K562 (cell line): ENCODE results near the gene ACP6. TPM values are rescaled to one million over a fixed set of nuclear protein-coding genes. Genes with fewer than 3 reads are reported as not detected.

ENCODE experiments used
- ATAC-seq: fragments of 200-7000 bp; cut with Tn5 transposase; 3 replicates; pipeline ENCODE4 v1.9.1; 2020; ENCODE audit warnings: moderate library complexity
- BruUV-seq: library from RNA; stranded (reverse); fragments of 400-500 nt; replicated peaks from 2 replicates; lab custom pipeline; 2021; lab: Mats Ljungman, UMichigan
- CTCF ChIA-PET: fragments of 300-600 bp; formaldehyde crosslinking; extraction: SDS; loops from one replicate; lab custom pipeline; 2021; ENCODE audit warnings: low intra/inter-chr PET ratio; lab: Yijun Ruan, JAX
- POLR2A ChIA-PET: fragments of 300-600, 350-650 bp; sonication (Branson Sonifier 250); formaldehyde crosslinking; extraction: SDS; loops from one replicate; lab custom pipeline; 2021; ENCODE audit warnings: antibody characterized with exemption, inconsistent platforms; lab: Yijun Ruan, JAX
- DNase-seq, 4 experiments: peaks; one replicate each; pipeline versions ENCODE4 v3.0.0 to v3.0.0-alpha.2; 2011 to 2018; ENCODE audit warnings: low spot score in 3 of 4, mixed read lengths in 3 of 4; ENCODE audit errors: extremely low read depth in 1 of 4
- FAIRE-seq: peaks from 2 replicates; lab custom pipeline; 2011; peaks lifted over from hg19 to GRCh38; lab: Jason Lieb, UNC
- H2AFZ ChIP-seq: 2 replicates; pipeline ENCODE4 v1.6.0; 2011; ENCODE audit warnings: low read depth, low read length, control low read depth, inconsistent platforms
- H3K27ac ChIP-seq: fragments of 200-600 bp; 3 replicates; pipeline ENCODE4 v1.8.0; 2011; ENCODE audit warnings: low read depth, mild to moderate bottlenecking, control low read depth, inconsistent platforms, low read length, moderate library complexity, mixed read lengths; ENCODE audit errors: extremely low read depth
- H3K27me3 ChIP-seq, 2 experiments: fragments of 300-600 bp in 1 of 2; 2 replicates in 1 of 2; 3 replicates in 1 of 2; pipeline versions ENCODE4 v1.6.0 to v1.8.0; 2011; ENCODE audit warnings: inconsistent platforms in 2 of 2, low read length in 2 of 2, mild to moderate bottlenecking in 1 of 2, mixed read lengths in 1 of 2, moderate library complexity in 1 of 2; ENCODE audit not compliant: control insufficient read depth in 2 of 2, insufficient read depth in 2 of 2
- H3K36me3 ChIP-seq: fragments of 300-600 bp; 3 replicates; pipeline ENCODE4 v1.8.0; 2011; ENCODE audit warnings: mild to moderate bottlenecking, low read length, inconsistent platforms; ENCODE audit not compliant: control insufficient read depth, insufficient read depth
- H3K4me1 ChIP-seq, 2 experiments: fragments of 200-600 bp in 1 of 2; replicated peaks in 1 of 2; 2 replicates in 1 of 2; 3 replicates in 1 of 2; pipeline versions ENCODE4 v1.5.1 to v1.8.0; 2011; ENCODE audit warnings: inconsistent platforms in 2 of 2, low read length in 2 of 2, mild to moderate bottlenecking in 1 of 2, mixed read lengths in 1 of 2, moderate library complexity in 1 of 2; ENCODE audit not compliant: control insufficient read depth in 2 of 2, insufficient read depth in 2 of 2
- H3K4me2 ChIP-seq: 2 replicates; pipeline ENCODE4 v1.6.1; 2011; ENCODE audit warnings: low read length, control low read depth, inconsistent platforms, mixed read lengths; ENCODE audit not compliant: insufficient read depth
- H3K4me3 ChIP-seq: fragments of 200-600 bp; sonication (generic), shearing (Covaris generic); 2 replicates; pipeline ENCODE4 v1.5.1; 2016; ENCODE audit warnings: control low read depth, inconsistent platforms
- H3K79me2 ChIP-seq: fragments of 200-600 bp; 3 replicates; pipeline ENCODE4 v1.8.0; 2011; ENCODE audit warnings: low read length, inconsistent platforms; ENCODE audit not compliant: control insufficient read depth, insufficient read depth
- H3K9ac ChIP-seq, 2 experiments: 2 replicates each; pipeline versions ENCODE4 v1.6.0 to v1.6.1; 2011; ENCODE audit warnings: low read depth in 2 of 2, low read length in 2 of 2, control low read depth in 1 of 2, inconsistent platforms in 1 of 2, mild to moderate bottlenecking in 1 of 2, mixed read lengths in 1 of 2; ENCODE audit not compliant: insufficient read depth in 1 of 2
- H3K9me1 ChIP-seq: one replicate; pipeline ENCODE4 v1.6.0; 2011; ENCODE audit warnings: inconsistent platforms, mild to moderate bottlenecking, low read length, moderate library complexity; ENCODE audit not compliant: control insufficient read depth, insufficient read depth
- H3K9me3 ChIP-seq: replicated peaks from 2 replicates; pipeline ENCODE4 v1.5.1; 2011; ENCODE audit warnings: low read depth, low read length, inconsistent platforms; ENCODE audit not compliant: control insufficient read depth, insufficient read depth
- H4K20me1 ChIP-seq: replicated peaks from 2 replicates; pipeline ENCODE4 v1.6.1; 2011; ENCODE audit warnings: low read length, inconsistent platforms, mixed read lengths; ENCODE audit not compliant: control insufficient read depth, insufficient read depth
- CBX1 ChIP-seq: sonication (generic); IDR thresholded peaks from 2 replicates; pipeline ENCODE4 v1.6.1; 2016; ENCODE audit warnings: antibody characterized with exemption, low read depth, mild to moderate bottlenecking
- HMG20A ChIP-seq: fragments of 450-650 bp; formaldehyde crosslinking; conservative IDR thresholded peaks from 2 replicates; pipeline ENCODE4 v1.4.0; 2020; ENCODE audit warnings: mild to moderate bottlenecking, mixed read lengths
- MED1 ChIP-seq: sonication (generic); formaldehyde crosslinking; IDR thresholded peaks from 2 replicates; pipeline ENCODE4 v1.8.1; 2023; ENCODE audit warnings: missing genetic modification reagents, borderline replicate concordance
- NFRKB ChIP-seq: fragments of 450-650 bp; IDR thresholded peaks from 2 replicates; pipeline ENCODE4 v1.6.1; 2016; ENCODE audit warnings: low read depth
- PURB ChIP-seq: sonication (generic); formaldehyde crosslinking; IDR thresholded peaks from 2 replicates; pipeline ENCODE4 v1.9.0; 2021; ENCODE audit warnings: low read depth, mild to moderate bottlenecking, missing genetic modification reagents
- RB1 ChIP-seq: fragments of 450-650 bp; IDR thresholded peaks from 2 replicates; pipeline ENCODE4 v1.6.1; 2017; ENCODE audit warnings: low read depth, mild to moderate bottlenecking
- ZNF134 ChIP-seq: fragments of 250-450 bp; sonication (Bioruptor Pico); conservative IDR thresholded peaks from 2 replicates; pipeline ENCODE4 v1.4.0; 2020
- WGBS: fragments of 100-300 bp; shearing (Covaris generic); methylation state at CpG from one replicate; pipeline ENCODE4 v1.1.6; 2016; ENCODE audit warnings: low coverage, mixed read lengths; ENCODE audit not compliant: insufficient coverage; ENCODE audit errors: missing lambda C conversion rate; 5-methylcytosine and 5-hydroxymethylcytosine counted together
- in situ Hi-C: fragments of 300-500 bp; cut with MboI; formaldehyde crosslinking; loops from 4 replicates; pipeline ENCODE4 v1.15.0; 2018; ENCODE audit warnings: inconsistent platforms, mixed read lengths
- intact Hi-C: fragments of 100-400 bp; cut with micrococcal nuclease; formaldehyde crosslinking; loops from 2 replicates; pipeline ENCODE4 v1.14.2; 2022
- polyA plus RNA-seq, 8 experiments: library from polyadenylated mRNA; depleted of rRNA in 4 of 8; stranded (reverse) in 5 of 8; unstranded in 3 of 8; fragments of >200 nt; fragmentation: Nextera tagmentation in 2 of 8; fragmentation: Illumina TruSeq in 1 of 8; extraction: Ambion mirVana in 2 of 8; extraction: Trizol in 1 of 8; gene quantifications; 2 replicates each; pipeline versions ENCODE4 v1.2.1 to v1.2.3, GENCODE V29; 2011 to 2014; ENCODE audit warnings: inconsistent platforms in 1 of 8, missing spikeins in 1 of 8
- total RNA-seq, 7 experiments: library from RNA; depleted of rRNA in 6 of 7; stranded (reverse); fragments of >200 nt in 6 of 7; fragmentation: Illumina TruSeq in 2 of 7; extraction: Trizol in 2 of 7; gene quantifications; 2 replicates each; pipeline versions ENCODE4 v1.2.1 to v1.2.3, GENCODE V29; 2011 to 2021; ENCODE audit warnings: low replicate concordance in 1 of 7
- TF ChIP-seq, protein P1 (sequence below): fragments of 450-650 bp; IDR thresholded peaks from 2 replicates; pipeline ENCODE4 v1.6.1; 2014; ENCODE audit warnings: low read depth, mild to moderate bottlenecking, moderate library complexity, borderline replicate concordance
- TF ChIP-seq, protein P2 (sequence below), 2 experiments: fragments of 450-650 bp; formaldehyde crosslinking in 1 of 2; IDR thresholded peaks; 2 replicates each; pipeline versions ENCODE4 v1.4.0 to v1.6.1; 2014 to 2020; ENCODE audit warnings: mild to moderate bottlenecking in 2 of 2, borderline replicate concordance in 1 of 2, low read depth in 1 of 2

The ACP6 gene
- total and polyA plus RNA-seq, 9 of the 15 experiments (the other 6 are each of a cell fraction or from before 2014, with no cell fraction given), result 0.05 to 1.4 (median 0.49) TPM

- ChIA-PET POLR2A (no interaction called here), CTCF (no interaction called here)
- 0% methylated on average over 1 of the region's 2 CpGs for WGBS
- H3K9me3 ChIP-seq, result no peaks in the 10 kb centered on the region; the same call in 1 of the 2 replicates
- ATAC-seq (no peak), DNase-seq (no peak), FAIRE-seq (no peak)
- in situ Hi-C loops, result no loop called here
- no peaks in the 10 kb centered on the region for H3K79me2 ChIP-seq
- H3K4me1 ChIP-seq, result peaks cover 7 to 14% of the 10 kb centered on the region in 2 experiments
- H3K36me3 ChIP-seq, result no peaks in the 10 kb centered on the region
- no peaks in the 10 kb centered on the region for H3K9me1 ChIP-seq
- H3K4me3 ChIP-seq, result no peak overlapping the region
- no peak overlapping the region for H3K4me2 ChIP-seq
- H2AFZ ChIP-seq, result no peak overlapping the region
- BruUV-seq, result no TSS peak
- no peaks in the 10 kb centered on the region for H4K20me1 ChIP-seq
- H3K9ac ChIP-seq, result no peak overlapping the region
- intact Hi-C loops, result no loop called here
- no peak overlapping the region for H3K27ac ChIP-seq
- H3K27me3 ChIP-seq, result peaks cover 4 to 7% of the 10 kb centered on the region in 2 experiments; a peak in 1 of 5 replicates
- no peak for TF ChIP-seq ZNF134 (CRISPR knock-in tag)
- TF ChIP-seq HMG20A (CRISPR knock-in tag), result no peak
- no peak for TF ChIP-seq MED1 (CRISPR knock-in tag)
- no peak for TF ChIP-seq CBX1
- TF ChIP-seq, protein P1, sequence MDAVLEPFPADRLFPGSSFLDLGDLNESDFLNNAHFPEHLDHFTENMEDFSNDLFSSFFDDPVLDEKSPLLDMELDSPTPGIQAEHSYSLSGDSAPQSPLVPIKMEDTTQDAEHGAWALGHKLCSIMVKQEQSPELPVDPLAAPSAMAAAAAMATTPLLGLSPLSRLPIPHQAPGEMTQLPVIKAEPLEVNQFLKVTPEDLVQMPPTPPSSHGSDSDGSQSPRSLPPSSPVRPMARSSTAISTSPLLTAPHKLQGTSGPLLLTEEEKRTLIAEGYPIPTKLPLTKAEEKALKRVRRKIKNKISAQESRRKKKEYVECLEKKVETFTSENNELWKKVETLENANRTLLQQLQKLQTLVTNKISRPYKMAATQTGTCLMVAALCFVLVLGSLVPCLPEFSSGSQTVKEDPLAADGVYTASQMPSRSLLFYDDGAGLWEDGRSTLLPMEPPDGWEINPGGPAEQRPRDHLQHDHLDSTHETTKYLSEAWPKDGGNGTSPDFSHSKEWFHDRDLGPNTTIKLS, result no peak
- TF ChIP-seq NFRKB, result no peak
- TF ChIP-seq PURB (CRISPR knock-in tag), result no peak
- no peak for TF ChIP-seq RB1
- TF ChIP-seq, protein P2, sequence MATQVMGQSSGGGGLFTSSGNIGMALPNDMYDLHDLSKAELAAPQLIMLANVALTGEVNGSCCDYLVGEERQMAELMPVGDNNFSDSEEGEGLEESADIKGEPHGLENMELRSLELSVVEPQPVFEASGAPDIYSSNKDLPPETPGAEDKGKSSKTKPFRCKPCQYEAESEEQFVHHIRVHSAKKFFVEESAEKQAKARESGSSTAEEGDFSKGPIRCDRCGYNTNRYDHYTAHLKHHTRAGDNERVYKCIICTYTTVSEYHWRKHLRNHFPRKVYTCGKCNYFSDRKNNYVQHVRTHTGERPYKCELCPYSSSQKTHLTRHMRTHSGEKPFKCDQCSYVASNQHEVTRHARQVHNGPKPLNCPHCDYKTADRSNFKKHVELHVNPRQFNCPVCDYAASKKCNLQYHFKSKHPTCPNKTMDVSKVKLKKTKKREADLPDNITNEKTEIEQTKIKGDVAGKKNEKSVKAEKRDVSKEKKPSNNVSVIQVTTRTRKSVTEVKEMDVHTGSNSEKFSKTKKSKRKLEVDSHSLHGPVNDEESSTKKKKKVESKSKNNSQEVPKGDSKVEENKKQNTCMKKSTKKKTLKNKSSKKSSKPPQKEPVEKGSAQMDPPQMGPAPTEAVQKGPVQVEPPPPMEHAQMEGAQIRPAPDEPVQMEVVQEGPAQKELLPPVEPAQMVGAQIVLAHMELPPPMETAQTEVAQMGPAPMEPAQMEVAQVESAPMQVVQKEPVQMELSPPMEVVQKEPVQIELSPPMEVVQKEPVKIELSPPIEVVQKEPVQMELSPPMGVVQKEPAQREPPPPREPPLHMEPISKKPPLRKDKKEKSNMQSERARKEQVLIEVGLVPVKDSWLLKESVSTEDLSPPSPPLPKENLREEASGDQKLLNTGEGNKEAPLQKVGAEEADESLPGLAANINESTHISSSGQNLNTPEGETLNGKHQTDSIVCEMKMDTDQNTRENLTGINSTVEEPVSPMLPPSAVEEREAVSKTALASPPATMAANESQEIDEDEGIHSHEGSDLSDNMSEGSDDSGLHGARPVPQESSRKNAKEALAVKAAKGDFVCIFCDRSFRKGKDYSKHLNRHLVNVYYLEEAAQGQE (IDR thresholded peaks at IDR 0.05; ENCODE audit: borderline replicate concordance), result no peak
- TF ChIP-seq, protein P2 (CRISPR knock-in tag; IDR thresholded peaks at IDR 0.05; ENCODE audit: low read depth), result no peak
These were observed 3.1 kb upstream of the ACP6 start for GRCh38 chr1:147673406-147673805.
